ENCODE measurements around the gene TRIM7. TPM values are rescaled to one million over a fixed set of nuclear protein-coding genes. Genes with fewer than 3 reads are reported as not detected.

TRIM7 gene
- total RNA-seq, 1 experiment from 2014 or later: 28.1 TPM

GRCh38 chr5:181176254-181176952, 28.6 kb downstream of the TRIM7 start:
- Histone ChIP-seq H4K20me1 (ENCODE audit: low read length) (no peaks in the 10 kb centered on the region), H3K27me3 (ENCODE audit: low read length) (no peaks in the 10 kb centered on the region), H3K4me1 (ENCODE audit: insufficient read depth, low read length) (peaks cover 4% of the 10 kb centered on the region; the same call in 1 of the 2 replicates), H3K27ac (ENCODE audit: low read length) (no peak overlapping the region), H3K4me3 (ENCODE audit: low read length) (no peak overlapping the region), H2AFZ (ENCODE audit: low read length) (no peak overlapping the region), H3K9me2 (replicated peaks; ENCODE audit: low read length) (no peaks in the 10 kb centered on the region), H3K79me2 (ENCODE audit: low read length) (no peaks in the 10 kb centered on the region), H3K9ac (ENCODE audit: low read length) (no peak overlapping the region), H3K4me2 (ENCODE audit: low read length) (no peak overlapping the region), H3F3A (ENCODE audit: low read length, unreplicated experiment) (no peaks in the 10 kb centered on the region), H3K36me3 (ENCODE audit: low read depth, low read length) (no peaks in the 10 kb centered on the region), H3K9me3 (ENCODE audit: low read length) (no peaks in the 10 kb centered on the region)
- ChIA-PET POLR2A (ENCODE audit: unreplicated experiment) (interaction anchor here (0.6 kb wide), 1 partner anchor 49 kb away, joined by 31 read pairs; no protein-coding TSS in a partner anchor), CTCF (no interaction called here)
- BruUV-seq (replicated peaks): no TSS peak
- intact Hi-C loops (cut with micrococcal nuclease): no loop called here
- ATAC-seq: no peak
- TF ChIP-seq EZH2 (IDR thresholded peaks at IDR 0.05; ENCODE audit: low read length, unreplicated experiment) (no peak), CTCF (conservative IDR thresholded peaks at IDR 0.05; ENCODE audit: low read depth, low read length) (no peak), EZH2phosphoT487 (IDR thresholded peaks at IDR 0.05; ENCODE audit: borderline replicate concordance, low read length) (no peak)
- no peak for DNase-seq

GRCh38 chr5:181173420-181174342, 31.3 kb downstream of the TRIM7 start:
- Histone ChIP-seq H3K9me3 (ENCODE audit: low read length) (no peaks in the 10 kb centered on the region), H3F3A (ENCODE audit: low read length, unreplicated experiment) (no peaks in the 10 kb centered on the region), H3K27ac (ENCODE audit: low read length) (peak overlapping the region; percentile 50), H3K9ac (ENCODE audit: low read length) (peak overlapping the region; percentile 42), H3K4me3 (ENCODE audit: low read length) (peak overlapping the region; percentile 67), H2AFZ (ENCODE audit: low read length) (peak overlapping the region; percentile 91), H3K27me3 (ENCODE audit: low read length) (no peaks in the 10 kb centered on the region), H3K36me3 (ENCODE audit: low read depth, low read length) (no peaks in the 10 kb centered on the region), H3K4me1 (ENCODE audit: insufficient read depth, low read length) (peaks cover 4% of the 10 kb centered on the region; the same call in 1 of the 2 replicates), H3K4me2 (ENCODE audit: low read length) (peak overlapping the region; percentile 85), H3K9me2 (replicated peaks; ENCODE audit: low read length) (no peaks in the 10 kb centered on the region), H4K20me1 (ENCODE audit: low read length) (no peaks in the 10 kb centered on the region), H3K79me2 (ENCODE audit: low read length) (no peaks in the 10 kb centered on the region)
- BruUV-seq (replicated peaks): TSS peak; percentile 100
- ChIA-PET POLR2A (ENCODE audit: unreplicated experiment) (no interaction called here), CTCF (interaction anchor here (0.8 to 1.2 kb wide), 4 partner anchors 11 to 321 kb away, joined by 3 to 5 read pairs (median 3); no protein-coding TSS in a partner anchor)
- ATAC-seq: peak; percentile 61
- intact Hi-C loops (cut with micrococcal nuclease): loop anchor here (5.0 kb wide), 3 partner anchors 121 to 391 kb away; no protein-coding TSS in a partner anchor
- peak; percentile 80 for DNase-seq
- TF ChIP-seq EZH2 (IDR thresholded peaks at IDR 0.05; ENCODE audit: low read length, unreplicated experiment): no peak
- 0 out of 2 replicates have a peak, but pooled peaks have one; percentile 31 for TF ChIP-seq CTCF (conservative IDR thresholded peaks at IDR 0.05; ENCODE audit: low read depth, low read length)
